Smooth muscle cell of the brain vasculature (primary cell): Measurements from ENCODE around the gene BAHCC1.

Experiments used
- DNase-seq: peaks from one replicate; pipeline ENCODE4 v3.0.0-alpha.2; 2012; ENCODE audit warnings: low read depth, low spot score

BAHCC1 gene

DNA sequence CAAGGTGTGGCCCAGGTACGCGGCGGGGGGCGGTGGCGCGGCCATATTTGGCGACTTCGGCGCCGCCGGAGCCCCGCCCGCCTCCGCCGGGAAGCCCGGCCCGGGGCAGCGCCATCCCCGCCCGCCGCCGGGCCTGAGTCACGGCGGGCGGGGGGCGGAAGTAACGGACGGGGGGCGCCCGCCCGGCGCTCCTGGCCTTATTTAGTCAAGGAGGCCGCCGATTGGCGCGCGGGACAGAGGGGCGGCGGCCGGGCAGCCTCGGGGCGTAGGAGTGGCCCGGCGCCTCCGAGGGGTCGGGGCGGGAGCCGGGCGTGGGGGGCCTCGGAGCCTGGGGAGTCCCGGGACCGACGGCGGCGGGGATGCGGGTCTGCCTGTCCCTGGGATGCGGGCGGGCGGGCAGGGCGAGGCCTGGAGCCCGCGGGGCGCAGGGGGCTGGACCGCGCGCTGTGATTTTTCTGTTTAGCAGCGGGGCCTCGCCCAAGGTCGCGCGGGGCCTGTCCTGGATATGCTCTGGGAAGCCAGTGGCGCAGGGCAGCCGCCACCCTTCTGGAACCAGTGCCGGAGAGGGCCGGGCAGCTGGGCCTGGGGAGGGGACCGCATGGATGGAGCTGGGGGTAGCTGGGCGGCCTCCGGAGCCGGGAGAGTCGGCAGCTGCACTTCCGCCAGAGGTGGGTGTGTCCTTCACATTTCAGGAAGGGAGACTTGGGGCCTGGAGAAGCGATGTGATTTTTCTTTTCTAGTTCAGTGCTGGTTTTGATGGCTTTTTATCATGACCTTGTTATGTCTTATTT lies 119.7 kb downstream of the BAHCC1 start:
- no peak for DNase-seq

DNA sequence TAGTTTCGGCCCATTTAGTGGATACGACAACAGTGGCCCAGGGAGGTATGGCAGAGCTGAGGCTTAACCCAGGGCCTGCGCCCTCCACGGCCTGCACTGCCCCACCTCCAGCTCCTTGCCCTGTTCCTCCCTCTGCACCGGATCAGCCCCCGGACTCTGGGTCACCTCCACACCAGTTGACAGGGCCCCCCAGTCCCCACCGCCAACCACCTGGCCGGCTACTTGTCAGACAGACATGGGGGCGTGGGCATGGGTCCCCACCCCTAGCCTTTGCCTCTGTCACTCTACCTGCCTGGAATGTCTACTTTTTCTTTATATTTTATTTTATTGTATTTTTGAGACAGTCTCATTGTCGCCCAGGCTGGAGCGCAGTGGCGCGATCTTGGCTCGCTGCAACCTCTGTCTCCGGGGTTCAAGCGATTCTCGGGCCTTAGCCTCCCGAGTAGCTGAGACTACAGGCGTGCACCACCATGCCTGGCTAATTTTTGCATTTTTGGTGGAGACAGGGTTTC lies 120.3 kb downstream of the BAHCC1 start:
- no peak for DNase-seq
